NCI-H1092 treated with DMSO at 0.1 percent for 48 hours (cell line): ENCODE measurements around the gene SLC4A4.

Source experiments
- DNase-seq: peaks from one replicate; lab custom pipeline; 2025; lab: John Stamatoyannopoulos, UW

SLC4A4 gene

GRCh38 chr4:71472946-71473345 lies 134.1 kb downstream of the SLC4A4 start:
- no peak for DNase-seq

- DNase-seq: no peak
These were observed 134.9 kb downstream of the SLC4A4 start for GRCh38 chr4:71473541-71474240.

- no peak for DNase-seq
These were observed 135.9 kb downstream of the SLC4A4 start for GRCh38 chr4:71474731-71475130.

GRCh38 chr4:71476240-71476639 lies 137.4 kb downstream of the SLC4A4 start:
- no peak for DNase-seq

GRCh38 chr4:71486550-71487343 lies 147.9 kb downstream of the SLC4A4 start:
- DNase-seq: no peak

- no peak for DNase-seq
These were observed 148.6 kb downstream of the SLC4A4 start for GRCh38 chr4:71487344-71487920.

GRCh38 chr4:71494539-71494938 lies 155.7 kb downstream of the SLC4A4 start:
- no peak for DNase-seq

GRCh38 chr4:71495454-71495853 lies 156.6 kb downstream of the SLC4A4 start:
- no peak for DNase-seq

GRCh38 chr4:71497078-71497477 lies 158.3 kb downstream of the SLC4A4 start:
- DNase-seq: no peak

- no peak for DNase-seq
These were observed 159.2 kb downstream of the SLC4A4 start for GRCh38 chr4:71498002-71498401.

- no peak for DNase-seq
These were observed 159.8 kb downstream of the SLC4A4 start for GRCh38 chr4:71498625-71499024.

GRCh38 chr4:71501992-71502391 lies 163.2 kb downstream of the SLC4A4 start:
- no peak for DNase-seq

- DNase-seq: no peak
These were observed 179.6 kb downstream of the SLC4A4 start for GRCh38 chr4:71518283-71518989.

- no peak for DNase-seq
These were observed 181.5 kb downstream of the SLC4A4 start for GRCh38 chr4:71520308-71520707.

GRCh38 chr4:71520850-71521249 lies 182.0 kb downstream of the SLC4A4 start:
- no peak for DNase-seq

- DNase-seq: no peak
These were observed 185.9 kb downstream of the SLC4A4 start for GRCh38 chr4:71524756-71525155.

GRCh38 chr4:71526637-71527406 lies 188.0 kb downstream of the SLC4A4 start:
- no peak for DNase-seq

- DNase-seq: no peak
These were observed 193.6 kb downstream of the SLC4A4 start for GRCh38 chr4:71532407-71532806.

- no peak for DNase-seq
These were observed 194.3 kb downstream of the SLC4A4 start for GRCh38 chr4:71533121-71533520.

GRCh38 chr4:71537551-71538065 lies 198.8 kb downstream of the SLC4A4 start:
- no peak for DNase-seq

- DNase-seq: no peak
These were observed 199.7 kb downstream of the SLC4A4 start for GRCh38 chr4:71538528-71538927.
